Panc1 (cell line): Measurements from ENCODE around the gene MLKL. TPM values are rescaled to one million over a fixed set of nuclear protein-coding genes. Genes with fewer than 3 reads are reported as not detected.
A peak's percentile ranks its signal among the peaks of the same experiment; 100 is the strongest.

Experiments used
- ATAC-seq: fragments of 200-7000 bp; cut with Tn5 transposase; 2 replicates; pipeline ENCODE4 v1.9.1; 2020; ENCODE audit warnings: mild to moderate bottlenecking, moderate library complexity
- BruUV-seq: library from RNA; stranded (reverse); fragments of 400-500 nt; replicated peaks from 2 replicates; lab custom pipeline; 2021; lab: Mats Ljungman, UMichigan
- CTCF ChIA-PET: fragments of 300-600 bp; sonication (Branson Sonifier 250); formaldehyde crosslinking; loops from one replicate; lab custom pipeline; 2022; ENCODE audit warnings: antibody characterized with exemption; lab: Charles Lee
- POLR2A ChIA-PET: fragments of 300-600 bp; sonication (Branson Sonifier 250); formaldehyde crosslinking; loops from one replicate; lab custom pipeline; 2022; ENCODE audit warnings: antibody characterized with exemption; lab: Charles Lee
- DNase-seq: peaks from one replicate; pipeline ENCODE4 v3.0.0-alpha.2; 2010; ENCODE audit warnings: low read depth, low spot score
- H3K27ac ChIP-seq: 2 replicates; pipeline ENCODE4 v1.5.1; 2011; ENCODE audit warnings: mild to moderate bottlenecking, low read length, inconsistent platforms
- H3K27me3 ChIP-seq: fragments of 200-500 bp; sonication (Bioruptor generic); 2 replicates; pipeline ENCODE4 v1.6.0; 2014; ENCODE audit warnings: low read length, inconsistent platforms; ENCODE audit not compliant: control insufficient read depth, insufficient read depth
- H3K36me3 ChIP-seq: fragments of 200-500 bp; sonication (Bioruptor generic); 2 replicates; pipeline ENCODE4 v1.5.1; 2014; ENCODE audit warnings: inconsistent platforms, mild to moderate bottlenecking, low read length, moderate library complexity; ENCODE audit not compliant: control insufficient read depth, insufficient read depth
- H3K4me1 ChIP-seq: 2 replicates; pipeline ENCODE4 v1.5.1; 2011; ENCODE audit warnings: inconsistent platforms, mild to moderate bottlenecking, low read length, moderate library complexity; ENCODE audit not compliant: control insufficient read depth, insufficient read depth
- H3K4me3 ChIP-seq, 2 experiments: 2 replicates each; pipeline ENCODE4 v1.5.1; 2011 to 2012; ENCODE audit warnings: low read depth in 2 of 2, low read length in 2 of 2, mild to moderate bottlenecking in 2 of 2, inconsistent platforms in 1 of 2, moderate library complexity in 1 of 2
- H3K9me3 ChIP-seq: fragments of 200-500 bp; sonication (Bioruptor generic); 2 replicates; pipeline ENCODE4 v1.5.1; 2014; ENCODE audit warnings: low read depth, mild to moderate bottlenecking, inconsistent platforms, low read length, moderate library complexity; ENCODE audit not compliant: control insufficient read depth, insufficient read depth
- POLR2AphosphoS5 ChIP-seq: IDR thresholded peaks from 2 replicates; pipeline ENCODE4 v1.6.1; 2012; ENCODE audit warnings: mild to moderate bottlenecking, low read depth, low read length, moderate library complexity
- SIN3A ChIP-seq: IDR thresholded peaks from 2 replicates; pipeline ENCODE4 v1.6.1; 2012; ENCODE audit warnings: low read depth, mild to moderate bottlenecking, low read length, moderate library complexity, borderline replicate concordance; ENCODE audit not compliant: insufficient read depth
- TCF7L2 ChIP-seq: IDR thresholded peaks from 2 replicates; pipeline ENCODE4 v1.6.1; 2011; ENCODE audit warnings: mild to moderate bottlenecking, low read depth, low read length, inconsistent platforms
- in situ Hi-C: cut with HindIII; loops from 2 replicates; pipeline ENCODE4 v1.10.0; 2016; ENCODE audit warnings: low sequenced_read_pairs, low pct_unique_long_range_greater_than_20kb
- intact Hi-C: fragments of 100-400 bp; cut with micrococcal nuclease; formaldehyde crosslinking; loops from one replicate; pipeline ENCODE4 v1.10.0; 2022; ENCODE audit not compliant: unreplicated experiment
- total RNA-seq: library from RNA; stranded (reverse); gene quantifications from one replicate; pipeline ENCODE4 v1.2.1, GENCODE V29; 2021; ENCODE audit not compliant: unreplicated experiment
- TF ChIP-seq, protein P1 (sequence below): fragments of 450-650 bp; IDR thresholded peaks from 2 replicates; pipeline ENCODE4 v1.5.1; 2017; ENCODE audit warnings: mild to moderate bottlenecking
- TF ChIP-seq, protein P2 (sequence below), 2 experiments: IDR thresholded peaks; 2 replicates each; pipeline ENCODE4 v1.6.1; 2011 to 2012; ENCODE audit warnings: low read depth in 2 of 2, control low read depth in 1 of 2, low read length in 1 of 2, mild to moderate bottlenecking in 1 of 2, moderate library complexity in 1 of 2; ENCODE audit not compliant: insufficient read depth in 1 of 2

MLKL gene
- total RNA-seq, 1 experiment from 2014 or later: 4.8 TPM

DNA sequence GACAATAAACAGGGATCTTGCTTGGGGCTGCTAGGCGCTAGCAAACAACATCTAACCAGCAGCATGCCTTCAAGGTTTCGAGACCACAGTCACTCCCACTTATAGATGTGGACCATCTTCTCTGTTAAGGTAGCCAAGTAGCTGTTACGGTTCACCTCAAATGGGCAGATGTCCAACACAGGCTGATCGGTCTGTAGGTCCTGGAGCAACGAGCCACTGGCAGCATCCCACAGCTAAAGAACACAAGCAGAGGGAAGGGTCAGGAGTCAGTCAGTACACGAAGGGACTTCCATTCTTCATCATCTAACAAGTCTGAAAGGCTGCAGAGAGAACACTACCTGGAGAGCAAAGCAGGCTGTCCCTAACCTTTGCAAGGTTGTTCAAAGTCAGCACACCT, 76.8 kb downstream of the MLKL start:
- no peak for TF ChIP-seq SIN3A
- no peak for TF ChIP-seq TCF7L2
- TF ChIP-seq POLR2AphosphoS5: no peak
- TF ChIP-seq, protein P1, sequence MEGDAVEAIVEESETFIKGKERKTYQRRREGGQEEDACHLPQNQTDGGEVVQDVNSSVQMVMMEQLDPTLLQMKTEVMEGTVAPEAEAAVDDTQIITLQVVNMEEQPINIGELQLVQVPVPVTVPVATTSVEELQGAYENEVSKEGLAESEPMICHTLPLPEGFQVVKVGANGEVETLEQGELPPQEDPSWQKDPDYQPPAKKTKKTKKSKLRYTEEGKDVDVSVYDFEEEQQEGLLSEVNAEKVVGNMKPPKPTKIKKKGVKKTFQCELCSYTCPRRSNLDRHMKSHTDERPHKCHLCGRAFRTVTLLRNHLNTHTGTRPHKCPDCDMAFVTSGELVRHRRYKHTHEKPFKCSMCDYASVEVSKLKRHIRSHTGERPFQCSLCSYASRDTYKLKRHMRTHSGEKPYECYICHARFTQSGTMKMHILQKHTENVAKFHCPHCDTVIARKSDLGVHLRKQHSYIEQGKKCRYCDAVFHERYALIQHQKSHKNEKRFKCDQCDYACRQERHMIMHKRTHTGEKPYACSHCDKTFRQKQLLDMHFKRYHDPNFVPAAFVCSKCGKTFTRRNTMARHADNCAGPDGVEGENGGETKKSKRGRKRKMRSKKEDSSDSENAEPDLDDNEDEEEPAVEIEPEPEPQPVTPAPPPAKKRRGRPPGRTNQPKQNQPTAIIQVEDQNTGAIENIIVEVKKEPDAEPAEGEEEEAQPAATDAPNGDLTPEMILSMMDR: no peak
- TF ChIP-seq, protein P2, sequence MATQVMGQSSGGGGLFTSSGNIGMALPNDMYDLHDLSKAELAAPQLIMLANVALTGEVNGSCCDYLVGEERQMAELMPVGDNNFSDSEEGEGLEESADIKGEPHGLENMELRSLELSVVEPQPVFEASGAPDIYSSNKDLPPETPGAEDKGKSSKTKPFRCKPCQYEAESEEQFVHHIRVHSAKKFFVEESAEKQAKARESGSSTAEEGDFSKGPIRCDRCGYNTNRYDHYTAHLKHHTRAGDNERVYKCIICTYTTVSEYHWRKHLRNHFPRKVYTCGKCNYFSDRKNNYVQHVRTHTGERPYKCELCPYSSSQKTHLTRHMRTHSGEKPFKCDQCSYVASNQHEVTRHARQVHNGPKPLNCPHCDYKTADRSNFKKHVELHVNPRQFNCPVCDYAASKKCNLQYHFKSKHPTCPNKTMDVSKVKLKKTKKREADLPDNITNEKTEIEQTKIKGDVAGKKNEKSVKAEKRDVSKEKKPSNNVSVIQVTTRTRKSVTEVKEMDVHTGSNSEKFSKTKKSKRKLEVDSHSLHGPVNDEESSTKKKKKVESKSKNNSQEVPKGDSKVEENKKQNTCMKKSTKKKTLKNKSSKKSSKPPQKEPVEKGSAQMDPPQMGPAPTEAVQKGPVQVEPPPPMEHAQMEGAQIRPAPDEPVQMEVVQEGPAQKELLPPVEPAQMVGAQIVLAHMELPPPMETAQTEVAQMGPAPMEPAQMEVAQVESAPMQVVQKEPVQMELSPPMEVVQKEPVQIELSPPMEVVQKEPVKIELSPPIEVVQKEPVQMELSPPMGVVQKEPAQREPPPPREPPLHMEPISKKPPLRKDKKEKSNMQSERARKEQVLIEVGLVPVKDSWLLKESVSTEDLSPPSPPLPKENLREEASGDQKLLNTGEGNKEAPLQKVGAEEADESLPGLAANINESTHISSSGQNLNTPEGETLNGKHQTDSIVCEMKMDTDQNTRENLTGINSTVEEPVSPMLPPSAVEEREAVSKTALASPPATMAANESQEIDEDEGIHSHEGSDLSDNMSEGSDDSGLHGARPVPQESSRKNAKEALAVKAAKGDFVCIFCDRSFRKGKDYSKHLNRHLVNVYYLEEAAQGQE (IDR thresholded peaks at IDR 0.05; ENCODE audit: insufficient read depth in 1 of 2, low read depth in 2 of 2, low read length in 1 of 2): no peak
- H3K27me3 ChIP-seq: no peaks in the 10 kb centered on the region
- ChIA-PET CTCF (no interaction called here), POLR2A (no interaction called here)
- H3K4me3 ChIP-seq: no peak overlapping the region
- ATAC-seq (no peak), DNase-seq (no peak)
- no peak overlapping the region for H3K27ac ChIP-seq
- in situ Hi-C loops (no loop called here), intact Hi-C loops (no loop called here)
- no TSS peak for BruUV-seq
- peaks cover 33% of the 10 kb centered on the region for H3K36me3 ChIP-seq
- no peaks in the 10 kb centered on the region for H3K9me3 ChIP-seq
- no peaks in the 10 kb centered on the region for H3K4me1 ChIP-seq

GRCh38 chr16:74623214-74623838, 77.3 kb downstream of the MLKL start:
- Histone ChIP-seq H3K36me3 (peaks cover 28% of the 10 kb centered on the region), H3K4me3 (no peak overlapping the region), H3K9me3 (no peaks in the 10 kb centered on the region), H3K27ac (no peak overlapping the region), H3K27me3 (no peaks in the 10 kb centered on the region), H3K4me1 (no peaks in the 10 kb centered on the region)
- TF ChIP-seq SIN3A: no peak
- TF ChIP-seq, protein P1: peak; percentile 67
- TF ChIP-seq, protein P2 (IDR thresholded peaks at IDR 0.05; ENCODE audit: insufficient read depth in 1 of 2, low read depth in 2 of 2, low read length in 1 of 2): no peak
- ChIA-PET CTCF (no interaction called here), POLR2A (no interaction called here)
- no TSS peak for BruUV-seq
- DNase-seq (no peak), ATAC-seq (peak; percentile 47; the same call in 1 of the 2 replicates)
- intact Hi-C loops (no loop called here), in situ Hi-C loops (no loop called here)
